NB4 (cell line): Measurements from ENCODE around the gene RANBP17.
"Not testable (repeated sequence)": the region's sequence is repeated elsewhere in the genome, so short reads cannot be mapped to it uniquely, and the experiment has no call there.

Experiments
- DNase-seq: peaks from one replicate; pipeline ENCODE4 v3.0.0; 2010; ENCODE audit warnings: low read depth
- H3K4me3 ChIP-seq: one replicate; pipeline ENCODE4 v1.5.1; 2011; ENCODE audit warnings: mild to moderate bottlenecking, low read depth, low read length, moderate library complexity
- CTCF ChIP-seq: IDR thresholded peaks from one replicate; pipeline ENCODE4 v1.5.1; 2012; ENCODE audit warnings: low read depth, low read length
- MAX ChIP-seq: IDR thresholded peaks from 2 replicates; pipeline ENCODE4 v1.6.1; 2011; ENCODE audit warnings: low read depth, low read length
- MYC ChIP-seq: IDR thresholded peaks from 2 replicates; pipeline ENCODE4 v1.6.1; 2011; ENCODE audit warnings: low read depth, low read length
- POLR2A ChIP-seq: IDR thresholded peaks from 2 replicates; pipeline ENCODE4 v1.6.1; 2011; ENCODE audit warnings: mild to moderate bottlenecking; ENCODE audit not compliant: insufficient read length; ENCODE audit errors: extremely low read depth

Gene RANBP17

GRCh38 chr5:171032435-171032973 is 170.7 kb downstream of the RANBP17 start:
- DNase-seq = no peak
- H3K4me3 ChIP-seq = no peak overlapping the region
- TF ChIP-seq MAX (no peak), MYC (no peak), CTCF (no peak), POLR2A (no peak)

GRCh38 chr5:171041893-171042292 is 180.1 kb downstream of the RANBP17 start:
- not testable (repeated sequence) for H3K4me3 ChIP-seq, DNase-seq

GRCh38 chr5:171050916-171051315 is 189.1 kb downstream of the RANBP17 start:
- no peak for DNase-seq
- TF ChIP-seq CTCF (no peak), POLR2A (no peak), MAX (no peak), MYC (no peak)
- no peak overlapping the region for H3K4me3 ChIP-seq

- TF ChIP-seq POLR2A (no peak), CTCF (no peak), MYC (no peak), MAX (no peak)
- no peak for DNase-seq
- no peak overlapping the region for H3K4me3 ChIP-seq
Observed at GRCh38 chr5:171055875-171056454, 194.1 kb downstream of the RANBP17 start.

- H3K4me3 ChIP-seq = no peak overlapping the region
- TF ChIP-seq MYC = no peak
- TF ChIP-seq POLR2A = no peak
- TF ChIP-seq MAX = no peak
- TF ChIP-seq CTCF = no peak
- no peak for DNase-seq
Observed at GRCh38 chr5:171067540-171068130, 205.8 kb downstream of the RANBP17 start.

- no peak overlapping the region for H3K4me3 ChIP-seq
- DNase-seq = no peak
- no peak for TF ChIP-seq MYC
- TF ChIP-seq CTCF = no peak
- TF ChIP-seq POLR2A = no peak
- no peak for TF ChIP-seq MAX
Observed at GRCh38 chr5:171074747-171075146, 212.9 kb downstream of the RANBP17 start.
